SW480 (cell line): ENCODE measurements around the gene ARMH3.
"Not testable (repeated sequence)": the region's sequence is repeated elsewhere in the genome, so short reads cannot be mapped to it uniquely, and the experiment has no call there.

Source experiments
- DNase-seq: peaks from one replicate; pipeline ENCODE4 v3.0.0-alpha.2; 2016; ENCODE audit warnings: low spot score

Gene ARMH3

GRCh38 chr10:102055647-102056419 lies at the start of gene ARMH3:
Gene ARMH3 (minus strand): TSS chr10:102056173. CDS start chr10:102040114, 16,059 bp downstream.
- peak; percentile 96 for DNase-seq

- DNase-seq: no peak
These were observed 46.4 kb upstream of the ARMH3 start for GRCh38 chr10:102102421-102102820.

GRCh38 chr10:102101152-102101551 lies 45.2 kb upstream of the ARMH3 start:
- DNase-seq: no peak

- no peak for DNase-seq
These were observed 40.5 kb upstream of the ARMH3 start for GRCh38 chr10:102096449-102096848.

- DNase-seq: no peak
These were observed 34.8 kb upstream of the ARMH3 start for GRCh38 chr10:102090772-102091171.

- no peak for DNase-seq
These were observed 30.2 kb upstream of the ARMH3 start for GRCh38 chr10:102086196-102086595.

GRCh38 chr10:102085336-102085735 lies 29.4 kb upstream of the ARMH3 start:
- no peak for DNase-seq

- DNase-seq: no peak
These were observed 27.6 kb upstream of the ARMH3 start for GRCh38 chr10:102083541-102083940.

- peak; percentile 74 for DNase-seq
These were observed 16.9 kb upstream of the ARMH3 start for GRCh38 chr10:102072673-102073527.

- DNase-seq: no peak
These were observed 13.1 kb upstream of the ARMH3 start for GRCh38 chr10:102069071-102069470.

- no peak for DNase-seq
These were observed 12.2 kb upstream of the ARMH3 start for GRCh38 chr10:102068216-102068615.

- DNase-seq: no peak
These were observed 11.3 kb upstream of the ARMH3 start for GRCh38 chr10:102067091-102067916.

GRCh38 chr10:102066399-102067088 lies 10.6 kb upstream of the ARMH3 start:
- no peak for DNase-seq

GRCh38 chr10:102065561-102066398 lies 9.8 kb upstream of the ARMH3 start:
- peak; percentile 43 for DNase-seq

GRCh38 chr10:102064868-102065560 lies 9.0 kb upstream of the ARMH3 start, which contains the start of gene HPS6:
Gene HPS6 (plus strand): TSS chr10:102065349. CDS start chr10:102065475, 126 bp downstream.
- DNase-seq: peak; percentile 90

- no peak for DNase-seq
These were observed 8.5 kb upstream of the ARMH3 start for GRCh38 chr10:102064503-102064867.

- no peak for DNase-seq
These were observed 4.0 kb upstream of the ARMH3 start for GRCh38 chr10:102059987-102060386.

- not testable (repeated sequence) for DNase-seq
These were observed 909 bp downstream of the ARMH3 start for GRCh38 chr10:102054881-102055646.

GRCh38 chr10:102046095-102046494 lies 9.9 kb downstream of the ARMH3 start:
- no peak for DNase-seq
